ENCODE measurements around the gene PYGO1. TPM values are rescaled to one million over a fixed set of nuclear protein-coding genes. Genes with fewer than 3 reads are reported as not detected.

The PYGO1 gene, protein sequence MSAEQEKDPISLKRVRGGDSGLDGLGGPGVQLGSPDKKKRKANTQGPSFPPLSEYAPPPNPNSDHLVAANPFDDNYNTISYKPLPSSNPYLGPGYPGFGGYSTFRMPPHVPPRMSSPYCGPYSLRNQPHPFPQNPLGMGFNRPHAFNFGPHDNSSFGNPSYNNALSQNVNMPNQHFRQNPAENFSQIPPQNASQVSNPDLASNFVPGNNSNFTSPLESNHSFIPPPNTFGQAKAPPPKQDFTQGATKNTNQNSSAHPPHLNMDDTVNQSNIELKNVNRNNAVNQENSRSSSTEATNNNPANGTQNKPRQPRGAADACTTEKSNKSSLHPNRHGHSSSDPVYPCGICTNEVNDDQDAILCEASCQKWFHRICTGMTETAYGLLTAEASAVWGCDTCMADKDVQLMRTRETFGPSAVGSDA
- 0.46 to 0.55 TPM (median 0.50 TPM) in 3 replicates for total RNA-seq (2021)
- Bru-seq, nascent RNA: percentile 32 among the genes with signal in this experiment
- long read RNA-seq, experiment 1, partial matches to known transcripts: 0 of 3 reads
- long read RNA-seq, experiment 1, other reads (novel, unspliced or antisense): 1 of 3 reads
- long read RNA-seq, experiment 2: 0 reads
- long read RNA-seq, experiment 3: 0 reads

DNA sequence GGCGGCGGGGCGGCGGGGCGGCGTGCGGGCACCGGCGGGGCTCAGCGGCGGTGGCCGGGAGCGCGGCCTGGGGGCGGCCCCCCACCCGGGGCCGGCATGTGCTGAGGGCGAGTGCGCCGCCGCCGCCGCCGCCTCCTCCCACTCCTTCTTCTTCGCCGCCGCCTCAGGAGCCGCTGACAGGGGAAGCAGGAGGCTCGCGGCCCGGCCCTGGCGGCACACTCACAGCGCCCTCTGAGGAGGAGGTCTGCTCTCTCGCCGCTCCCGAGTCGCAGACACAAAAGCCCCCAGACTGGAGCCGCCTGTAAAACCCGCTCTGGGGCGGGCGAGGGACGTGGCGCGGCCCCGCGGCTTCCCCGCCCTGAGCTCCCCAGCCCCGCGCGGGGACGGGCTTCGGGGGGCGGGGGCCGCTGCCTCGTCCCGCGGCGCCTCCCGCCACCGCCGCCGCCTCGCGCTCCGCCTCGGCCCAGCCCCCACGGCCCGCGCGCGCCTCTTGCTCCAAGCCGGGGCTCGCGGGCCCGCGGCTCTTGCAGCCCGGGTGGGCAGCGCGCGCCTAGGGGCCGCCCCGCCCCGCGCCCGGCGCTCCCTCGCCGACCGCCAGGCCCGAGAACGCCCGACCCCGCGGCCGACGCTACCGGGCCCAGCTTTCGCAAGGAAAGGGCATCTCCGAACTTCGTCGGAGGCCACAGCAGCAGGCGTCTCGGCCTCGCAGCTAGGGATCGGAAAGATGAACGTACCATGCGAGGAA lies at the start of gene PYGO1:
TSS of gene PYGO1 (minus strand) at position 276 of the 745 bp plus-strand sequence. CDS start 462 bp downstream, outside the sequence.
- Mint-ChIP-seq H3K36me3 (peaks cover 6% of the 10 kb centered on the region; the same call in 1 of the 2 replicates), H3K4me3 (peak within 1 kb of the TSS; percentile 70), H3K27ac (no peak within 1 kb of the TSS), H3K27me3 (ENCODE audit: low read depth) (peaks cover 39% of the 10 kb centered on the region), H3K9me3 (peaks cover 6% of the 10 kb centered on the region), H3K4me1 (peaks cover 4% of the 10 kb centered on the region)
- CTCF ChIA-PET: interaction anchor here (0.6 to 0.8 kb wide), 2 partner anchors 54 to 71 kb away, joined by 3 read pairs; no protein-coding TSS in a partner anchor
- POLR2A ChIA-PET: interaction anchor here (0.6 kb wide), 1 partner anchor 47 kb away, joined by 3 read pairs; no protein-coding TSS in a partner anchor
- DNase-seq (ENCODE audit: low spot score) (peak; percentile 71), ATAC-seq (peak; percentile 86)
- 0 out of 2 replicates have a peak, but pooled peaks have one; percentile 21 for TF ChIP-seq FOXP1 (CRISPR knock-in tag; IDR thresholded peaks at IDR 0.05; ENCODE audit: borderline replicate concordance)
- no peak for TF ChIP-seq TCF7 (CRISPR knock-in tag; IDR thresholded peaks at IDR 0.05; ENCODE audit: low read depth)

DNA sequence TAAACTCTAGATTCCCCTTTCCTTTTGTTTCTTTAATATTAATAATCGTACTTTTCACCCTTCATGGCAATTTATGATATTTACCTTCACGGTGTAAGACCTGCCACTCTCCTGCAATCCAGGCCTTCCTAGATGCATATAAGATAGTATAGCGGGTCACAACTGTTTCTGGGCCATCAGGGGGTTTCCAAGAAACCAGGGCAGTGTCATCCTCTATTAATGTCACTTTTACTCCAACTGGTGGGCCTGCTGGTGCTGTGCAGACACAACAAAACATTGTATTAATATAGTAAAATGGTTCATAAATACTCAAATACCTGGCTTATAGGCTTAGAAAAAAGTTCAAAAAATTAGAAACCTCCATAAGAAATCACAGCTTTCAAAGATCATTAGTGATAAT lies 48.9 kb upstream of the PYGO1 start:
- no peak for DNase-seq (ENCODE audit: low spot score)
- H3K4me3 Mint-ChIP-seq: no peak overlapping the region
- H3K27ac Mint-ChIP-seq: no peak overlapping the region
- H3K4me1 Mint-ChIP-seq: no peaks in the 10 kb centered on the region
- CTCF ChIA-PET: no interaction called here
- H3K27me3 Mint-ChIP-seq (ENCODE audit: low read depth): no peaks in the 10 kb centered on the region; the same call in 1 of the 2 replicates
- ATAC-seq: no peak
- H3K9me3 Mint-ChIP-seq: no peaks in the 10 kb centered on the region
- TF ChIP-seq, protein P1, sequence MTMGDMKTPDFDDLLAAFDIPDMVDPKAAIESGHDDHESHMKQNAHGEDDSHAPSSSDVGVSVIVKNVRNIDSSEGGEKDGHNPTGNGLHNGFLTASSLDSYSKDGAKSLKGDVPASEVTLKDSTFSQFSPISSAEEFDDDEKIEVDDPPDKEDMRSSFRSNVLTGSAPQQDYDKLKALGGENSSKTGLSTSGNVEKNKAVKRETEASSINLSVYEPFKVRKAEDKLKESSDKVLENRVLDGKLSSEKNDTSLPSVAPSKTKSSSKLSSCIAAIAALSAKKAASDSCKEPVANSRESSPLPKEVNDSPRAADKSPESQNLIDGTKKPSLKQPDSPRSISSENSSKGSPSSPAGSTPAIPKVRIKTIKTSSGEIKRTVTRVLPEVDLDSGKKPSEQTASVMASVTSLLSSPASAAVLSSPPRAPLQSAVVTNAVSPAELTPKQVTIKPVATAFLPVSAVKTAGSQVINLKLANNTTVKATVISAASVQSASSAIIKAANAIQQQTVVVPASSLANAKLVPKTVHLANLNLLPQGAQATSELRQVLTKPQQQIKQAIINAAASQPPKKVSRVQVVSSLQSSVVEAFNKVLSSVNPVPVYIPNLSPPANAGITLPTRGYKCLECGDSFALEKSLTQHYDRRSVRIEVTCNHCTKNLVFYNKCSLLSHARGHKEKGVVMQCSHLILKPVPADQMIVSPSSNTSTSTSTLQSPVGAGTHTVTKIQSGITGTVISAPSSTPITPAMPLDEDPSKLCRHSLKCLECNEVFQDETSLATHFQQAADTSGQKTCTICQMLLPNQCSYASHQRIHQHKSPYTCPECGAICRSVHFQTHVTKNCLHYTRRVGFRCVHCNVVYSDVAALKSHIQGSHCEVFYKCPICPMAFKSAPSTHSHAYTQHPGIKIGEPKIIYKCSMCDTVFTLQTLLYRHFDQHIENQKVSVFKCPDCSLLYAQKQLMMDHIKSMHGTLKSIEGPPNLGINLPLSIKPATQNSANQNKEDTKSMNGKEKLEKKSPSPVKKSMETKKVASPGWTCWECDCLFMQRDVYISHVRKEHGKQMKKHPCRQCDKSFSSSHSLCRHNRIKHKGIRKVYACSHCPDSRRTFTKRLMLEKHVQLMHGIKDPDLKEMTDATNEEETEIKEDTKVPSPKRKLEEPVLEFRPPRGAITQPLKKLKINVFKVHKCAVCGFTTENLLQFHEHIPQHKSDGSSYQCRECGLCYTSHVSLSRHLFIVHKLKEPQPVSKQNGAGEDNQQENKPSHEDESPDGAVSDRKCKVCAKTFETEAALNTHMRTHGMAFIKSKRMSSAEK (CRISPR knock-in tag; IDR thresholded peaks at IDR 0.05; ENCODE audit: borderline replicate concordance): no peak
- TF ChIP-seq, protein P2, sequence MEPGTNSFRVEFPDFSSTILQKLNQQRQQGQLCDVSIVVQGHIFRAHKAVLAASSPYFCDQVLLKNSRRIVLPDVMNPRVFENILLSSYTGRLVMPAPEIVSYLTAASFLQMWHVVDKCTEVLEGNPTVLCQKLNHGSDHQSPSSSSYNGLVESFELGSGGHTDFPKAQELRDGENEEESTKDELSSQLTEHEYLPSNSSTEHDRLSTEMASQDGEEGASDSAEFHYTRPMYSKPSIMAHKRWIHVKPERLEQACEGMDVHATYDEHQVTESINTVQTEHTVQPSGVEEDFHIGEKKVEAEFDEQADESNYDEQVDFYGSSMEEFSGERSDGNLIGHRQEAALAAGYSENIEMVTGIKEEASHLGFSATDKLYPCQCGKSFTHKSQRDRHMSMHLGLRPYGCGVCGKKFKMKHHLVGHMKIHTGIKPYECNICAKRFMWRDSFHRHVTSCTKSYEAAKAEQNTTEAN (CRISPR knock-in tag; IDR thresholded peaks at IDR 0.05): no peak
- TF ChIP-seq ZNF423 (CRISPR knock-in tag; IDR thresholded peaks at IDR 0.05): no peak
- H3K36me3 Mint-ChIP-seq: no peaks in the 10 kb centered on the region
- POLR2A ChIA-PET: no interaction called here

GRCh38 chr15:55633731-55634130 lies 45.6 kb upstream of the PYGO1 start:
- no peak overlapping the region for H3K27ac Mint-ChIP-seq
- no peaks in the 10 kb centered on the region for H3K4me1 Mint-ChIP-seq
- ChIA-PET CTCF (interaction anchor here (0.9 to 1.4 kb wide), 3 partner anchors 10 to 216 kb away, joined by 3 to 5 read pairs (median 3); no protein-coding TSS in a partner anchor), POLR2A (interaction anchor here (0.6 kb wide), 1 partner anchor 11 kb away, joined by 7 read pairs; no protein-coding TSS in a partner anchor)
- no peaks in the 10 kb centered on the region for H3K9me3 Mint-ChIP-seq
- H3K27me3 Mint-ChIP-seq (ENCODE audit: low read depth): no peaks in the 10 kb centered on the region; the same call in none of the 2 replicates
- H3K4me3 Mint-ChIP-seq: no peak overlapping the region
- ATAC-seq (no peak), DNase-seq (ENCODE audit: low spot score) (no peak)
- H3K36me3 Mint-ChIP-seq: no peaks in the 10 kb centered on the region
- no peak for TF ChIP-seq SP1 (CRISPR knock-in tag; conservative IDR thresholded peaks at IDR 0.05)
- TF ChIP-seq, protein P3, sequence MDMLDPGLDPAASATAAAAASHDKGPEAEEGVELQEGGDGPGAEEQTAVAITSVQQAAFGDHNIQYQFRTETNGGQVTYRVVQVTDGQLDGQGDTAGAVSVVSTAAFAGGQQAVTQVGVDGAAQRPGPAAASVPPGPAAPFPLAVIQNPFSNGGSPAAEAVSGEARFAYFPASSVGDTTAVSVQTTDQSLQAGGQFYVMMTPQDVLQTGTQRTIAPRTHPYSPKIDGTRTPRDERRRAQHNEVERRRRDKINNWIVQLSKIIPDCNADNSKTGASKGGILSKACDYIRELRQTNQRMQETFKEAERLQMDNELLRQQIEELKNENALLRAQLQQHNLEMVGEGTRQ (CRISPR knock-in tag; IDR thresholded peaks at IDR 0.05): no peak
- no peak for TF ChIP-seq KAT7 (CRISPR knock-in tag; IDR thresholded peaks at IDR 0.05; ENCODE audit: borderline replicate concordance)
- TF ChIP-seq USF1 (CRISPR knock-in tag; IDR thresholded peaks at IDR 0.05): no peak
- TF ChIP-seq JAZF1 (CRISPR knock-in tag; IDR thresholded peaks at IDR 0.05): no peak
- TF ChIP-seq RORB (CRISPR knock-in tag; IDR thresholded peaks at IDR 0.05): no peak
- TF ChIP-seq, protein P4, sequence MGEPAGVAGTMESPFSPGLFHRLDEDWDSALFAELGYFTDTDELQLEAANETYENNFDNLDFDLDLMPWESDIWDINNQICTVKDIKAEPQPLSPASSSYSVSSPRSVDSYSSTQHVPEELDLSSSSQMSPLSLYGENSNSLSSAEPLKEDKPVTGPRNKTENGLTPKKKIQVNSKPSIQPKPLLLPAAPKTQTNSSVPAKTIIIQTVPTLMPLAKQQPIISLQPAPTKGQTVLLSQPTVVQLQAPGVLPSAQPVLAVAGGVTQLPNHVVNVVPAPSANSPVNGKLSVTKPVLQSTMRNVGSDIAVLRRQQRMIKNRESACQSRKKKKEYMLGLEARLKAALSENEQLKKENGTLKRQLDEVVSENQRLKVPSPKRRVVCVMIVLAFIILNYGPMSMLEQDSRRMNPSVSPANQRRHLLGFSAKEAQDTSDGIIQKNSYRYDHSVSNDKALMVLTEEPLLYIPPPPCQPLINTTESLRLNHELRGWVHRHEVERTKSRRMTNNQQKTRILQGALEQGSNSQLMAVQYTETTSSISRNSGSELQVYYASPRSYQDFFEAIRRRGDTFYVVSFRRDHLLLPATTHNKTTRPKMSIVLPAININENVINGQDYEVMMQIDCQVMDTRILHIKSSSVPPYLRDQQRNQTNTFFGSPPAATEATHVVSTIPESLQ (CRISPR knock-in tag; IDR thresholded peaks at IDR 0.05): no peak
- no peak for TF ChIP-seq ATF1 (CRISPR knock-in tag; IDR thresholded peaks at IDR 0.05)
- TF ChIP-seq ZNF423 (CRISPR knock-in tag; IDR thresholded peaks at IDR 0.05): no peak
- TF ChIP-seq CREB1 (CRISPR knock-in tag; IDR thresholded peaks at IDR 0.05): no peak
- no peak for TF ChIP-seq ZNF263 (CRISPR knock-in tag; IDR thresholded peaks at IDR 0.05; ENCODE audit: low read depth)
- TF ChIP-seq SMAD3 (CRISPR knock-in tag; IDR thresholded peaks at IDR 0.05; ENCODE audit: borderline replicate concordance): no peak
- TF ChIP-seq ZNF219 (CRISPR knock-in tag; IDR thresholded peaks at IDR 0.05; ENCODE audit: borderline replicate concordance): no peak
- TF ChIP-seq SOX15 (CRISPR knock-in tag; IDR thresholded peaks at IDR 0.05): no peak
